GM18502 (cell line): ENCODE measurements around the gene FILIP1L.

ENCODE experiments used
- ATAC-seq: cut with Tn5 transposase; IDR thresholded peaks from one replicate; pipeline ENCODE4 v1.9.1; 2021; ENCODE audit warnings: mild to moderate bottlenecking; ENCODE audit not compliant: unreplicated experiment, poor library complexity

The FILIP1L gene

DNA sequence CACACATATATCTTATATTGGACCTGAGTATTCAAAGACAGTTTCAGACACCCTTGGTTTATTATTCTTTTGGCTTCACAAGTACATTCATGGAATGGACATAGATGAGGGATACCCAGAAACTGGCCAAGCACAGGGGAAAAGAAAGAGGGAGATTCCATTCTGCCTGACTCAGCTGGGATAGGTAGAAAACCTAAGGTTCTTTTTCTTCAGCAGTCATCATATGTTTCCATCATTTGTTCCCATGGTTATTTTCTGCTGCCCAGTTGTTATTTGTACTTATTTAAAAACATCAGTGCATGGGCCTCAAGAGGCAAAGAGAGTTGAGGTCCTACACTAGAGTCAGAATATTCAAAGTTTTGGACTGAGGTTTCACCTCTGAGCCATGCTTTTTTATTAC, 91.8 kb downstream of the FILIP1L start:
- no peak for ATAC-seq

DNA sequence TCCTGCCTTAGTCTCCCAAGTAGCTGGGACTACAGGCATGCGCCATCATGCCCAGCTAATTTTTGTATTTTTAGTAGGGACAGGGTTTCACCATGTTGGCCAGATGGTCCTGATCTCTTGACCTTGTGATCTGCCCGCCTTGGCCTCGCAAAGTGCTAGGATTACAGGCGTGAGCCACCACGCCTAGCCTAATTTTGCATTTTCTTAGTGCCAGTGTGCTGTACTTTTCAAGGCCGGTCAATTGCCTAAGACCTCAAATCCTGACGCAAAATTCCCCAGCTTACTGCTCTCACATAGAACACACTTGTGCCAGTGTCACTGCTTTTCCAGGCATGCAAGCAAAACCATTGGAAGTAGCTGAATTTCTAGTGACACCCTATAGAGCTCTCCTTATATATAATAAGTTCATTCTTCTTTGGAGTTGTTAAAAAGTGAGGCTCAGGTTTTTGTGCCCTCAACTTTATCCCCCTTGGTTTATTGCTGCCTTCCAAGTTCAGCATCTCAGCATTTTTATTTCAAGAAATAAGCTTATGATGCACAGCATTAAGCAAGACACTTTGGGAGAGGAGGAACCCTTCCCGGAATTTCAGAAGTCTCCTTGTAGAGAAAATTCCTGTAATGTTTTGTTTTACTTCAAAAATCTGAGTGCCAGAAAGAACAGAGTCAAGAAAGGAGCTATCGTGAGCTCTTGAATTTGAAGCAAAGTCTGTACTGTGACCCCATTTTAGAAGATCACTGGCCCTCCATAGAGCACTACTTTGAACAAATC, 93.2 kb downstream of the FILIP1L start:
- ATAC-seq: no peak

DNA sequence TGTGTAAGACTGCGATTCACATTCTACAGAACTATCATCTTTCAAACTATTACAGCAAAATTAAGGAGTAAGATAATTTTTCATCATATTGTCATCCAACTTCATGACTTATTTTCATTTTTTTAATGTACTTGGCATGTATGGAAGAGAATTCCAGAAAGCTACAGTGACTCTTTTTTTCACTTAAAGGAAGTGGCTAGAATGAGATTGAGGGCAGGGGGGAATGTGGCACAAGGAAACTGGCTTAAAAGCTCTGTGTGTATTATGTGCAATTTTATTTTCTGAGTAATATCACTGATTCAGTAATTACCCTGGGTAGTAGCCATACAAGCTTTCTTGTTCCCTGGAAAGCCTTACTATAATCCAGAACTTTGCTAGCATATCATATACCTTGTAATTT, 94.6 kb downstream of the FILIP1L start:
- no peak for ATAC-seq

DNA sequence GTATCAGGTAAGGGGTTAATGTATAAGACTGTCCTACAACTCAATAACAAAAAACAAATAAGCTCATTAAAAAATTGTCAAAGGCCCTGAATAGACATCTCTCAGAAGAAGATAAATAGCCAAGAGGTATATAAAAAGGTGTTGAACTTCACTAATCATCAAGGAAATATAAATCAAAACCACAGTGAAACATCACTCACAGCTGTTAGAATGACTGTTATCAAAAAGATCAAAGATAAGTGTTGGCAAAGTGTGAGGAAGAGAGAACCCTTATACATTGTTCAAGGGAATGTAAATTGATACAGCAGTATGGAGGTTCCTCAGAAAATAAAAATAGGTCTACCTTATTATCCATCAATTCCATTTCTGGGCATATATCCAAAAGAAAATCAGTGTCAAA, 95.5 kb downstream of the FILIP1L start:
- no peak for ATAC-seq

DNA sequence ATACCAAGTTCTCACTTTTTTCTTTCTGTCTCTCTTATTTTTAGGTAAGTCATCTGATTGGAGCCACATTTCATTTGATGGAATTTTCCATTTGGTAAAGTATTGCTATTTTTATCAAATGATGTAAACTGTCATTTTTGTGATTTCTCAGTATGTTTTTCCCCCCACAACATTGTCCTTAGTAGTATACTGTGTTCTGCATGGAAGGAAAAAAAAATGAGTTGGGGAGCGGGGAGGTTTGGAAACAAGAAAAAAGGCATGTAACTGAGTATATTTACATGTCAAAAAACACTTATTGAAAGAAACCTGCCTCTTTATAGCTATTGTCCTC, 104.2 kb downstream of the FILIP1L start:
- no peak for ATAC-seq

- ATAC-seq: no peak
Observed at GRCh38 chr3:100009276-100010086, 104.8 kb downstream of the FILIP1L start.

- ATAC-seq: no peak
Observed at GRCh38 chr3:100008081-100008698, 106.1 kb downstream of the FILIP1L start.

DNA sequence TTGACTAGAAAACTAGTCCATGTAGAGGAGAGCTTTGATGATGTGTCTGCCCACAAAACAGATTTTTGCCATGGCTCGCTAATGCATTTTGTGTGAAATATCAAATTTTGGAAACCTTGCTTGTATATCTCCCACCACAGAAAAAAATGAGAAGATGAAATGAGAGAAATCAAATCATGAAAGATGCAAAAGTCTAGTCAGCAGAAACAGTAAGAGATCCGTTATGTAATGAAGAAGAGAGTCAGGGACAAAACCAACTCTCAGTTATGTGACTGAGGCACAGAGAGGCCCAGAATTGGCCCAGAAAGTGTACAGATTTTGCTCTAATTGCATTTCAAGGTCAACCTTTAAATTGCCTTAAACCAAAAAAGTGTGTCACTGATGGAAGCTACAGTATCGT, 107.0 kb downstream of the FILIP1L start:
- ATAC-seq: no peak

DNA sequence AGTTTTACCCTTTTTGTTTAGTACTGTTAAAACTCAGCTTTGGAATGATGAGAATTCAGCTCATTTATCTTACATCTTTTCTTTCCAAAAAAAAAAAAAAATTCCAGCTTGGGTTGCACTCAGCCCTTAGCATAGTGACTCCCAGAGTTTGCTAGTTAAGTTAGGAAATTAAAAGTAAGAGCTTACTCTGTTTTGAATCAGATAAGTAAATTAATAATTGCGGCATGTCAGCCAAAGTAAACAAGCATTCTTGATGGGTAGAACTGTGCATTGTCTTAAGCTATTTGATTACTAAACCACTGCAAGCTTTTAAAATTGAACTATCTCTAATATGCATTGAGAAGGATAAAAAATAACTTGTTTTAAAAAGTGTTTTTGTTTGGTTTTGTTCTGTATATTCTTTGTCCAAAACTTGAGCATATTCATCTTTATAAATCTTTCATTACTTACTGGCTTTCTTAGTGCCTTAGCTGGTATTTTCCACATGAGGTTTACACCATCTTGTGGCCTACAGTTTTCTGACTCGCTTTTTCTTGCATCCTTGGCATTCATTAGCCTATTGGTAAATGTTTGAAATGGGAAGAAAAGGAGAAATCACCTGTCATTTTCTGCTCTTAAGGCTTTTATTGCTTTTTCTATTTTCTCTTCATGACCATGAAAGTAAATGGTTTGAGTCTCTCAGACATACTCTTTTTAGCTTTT, 107.6 kb downstream of the FILIP1L start:
- no peak for ATAC-seq

DNA sequence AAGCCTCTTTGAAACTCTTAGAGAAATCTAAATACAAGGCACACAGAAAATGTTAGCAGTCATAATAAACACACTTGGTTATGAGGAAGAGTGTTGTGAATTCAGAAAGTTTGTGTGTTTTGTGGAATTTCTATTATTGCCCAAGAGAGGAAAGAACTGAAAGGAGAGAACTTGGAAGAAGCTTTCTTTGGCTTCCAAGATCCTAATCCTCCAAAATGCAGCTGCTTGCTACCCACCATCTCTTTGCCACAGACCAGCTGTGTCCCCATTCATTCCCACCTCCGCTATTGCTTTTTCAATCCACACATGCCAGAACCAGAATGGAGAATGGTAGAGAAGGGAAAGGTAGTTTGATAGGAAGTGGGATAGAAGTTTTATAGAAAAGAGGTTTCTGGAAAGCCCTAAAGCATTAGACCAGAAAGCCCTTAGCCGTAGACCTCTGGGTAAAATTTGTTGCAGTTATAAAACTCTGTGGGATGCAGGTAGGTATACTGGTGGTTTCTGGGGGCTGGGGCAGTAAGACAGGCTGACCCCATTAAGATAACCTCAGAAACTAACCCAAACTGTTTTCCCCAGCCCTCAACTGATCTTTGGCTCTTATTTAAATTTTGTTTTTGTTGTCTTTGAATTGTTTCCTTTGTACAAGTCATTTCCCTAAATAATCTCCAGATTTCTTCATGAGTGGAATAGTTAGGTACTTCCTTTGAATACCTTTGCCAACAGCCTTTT, 108.5 kb downstream of the FILIP1L start:
- ATAC-seq: no peak

GRCh38 chr3:100004931-100005330, 109.4 kb downstream of the FILIP1L start:
- ATAC-seq: no peak

DNA sequence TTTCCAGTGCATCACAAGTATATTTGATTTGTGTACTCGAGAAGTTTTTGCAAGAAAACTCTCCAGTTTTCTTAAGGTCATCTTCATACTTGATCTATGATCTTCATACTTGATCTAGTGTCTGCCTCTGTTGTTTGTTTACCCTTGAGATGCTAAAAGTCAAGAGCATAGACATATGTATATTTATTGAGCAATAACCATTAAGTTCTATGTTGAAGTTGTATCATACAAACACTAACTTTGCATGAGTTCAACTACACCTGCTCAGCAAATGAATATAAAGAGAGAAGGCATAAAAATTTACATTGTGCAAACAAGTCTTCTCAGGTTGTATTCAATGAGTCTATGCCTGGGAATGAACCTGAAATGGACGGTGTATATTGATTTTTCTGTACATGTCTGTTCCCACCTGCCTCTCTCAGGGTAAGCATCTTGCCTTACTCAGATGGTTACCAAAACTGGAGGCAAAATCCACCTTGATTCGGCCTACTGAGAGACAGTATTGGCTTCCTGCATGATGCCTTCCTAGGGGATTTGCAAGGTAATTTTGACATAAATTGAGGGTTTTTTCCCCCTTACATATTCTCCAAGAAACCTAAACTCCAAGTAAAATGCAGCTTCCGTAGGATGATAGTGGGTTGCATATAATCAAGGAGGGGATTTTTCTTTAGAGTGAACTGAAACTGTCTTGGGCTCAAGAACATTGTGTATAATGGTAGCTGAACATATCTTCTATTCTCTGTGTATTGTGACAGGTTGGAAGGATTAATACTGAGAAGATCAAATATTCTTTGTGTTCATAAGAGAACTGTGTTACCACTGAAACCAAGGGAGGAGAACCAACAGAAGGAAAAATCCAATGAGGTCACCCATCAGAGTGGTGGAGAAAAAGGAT, 110.4 kb downstream of the FILIP1L start:
- ATAC-seq: peak; percentile 47

GRCh38 chr3:100002599-100003350, 111.5 kb downstream of the FILIP1L start:
- no peak for ATAC-seq

DNA sequence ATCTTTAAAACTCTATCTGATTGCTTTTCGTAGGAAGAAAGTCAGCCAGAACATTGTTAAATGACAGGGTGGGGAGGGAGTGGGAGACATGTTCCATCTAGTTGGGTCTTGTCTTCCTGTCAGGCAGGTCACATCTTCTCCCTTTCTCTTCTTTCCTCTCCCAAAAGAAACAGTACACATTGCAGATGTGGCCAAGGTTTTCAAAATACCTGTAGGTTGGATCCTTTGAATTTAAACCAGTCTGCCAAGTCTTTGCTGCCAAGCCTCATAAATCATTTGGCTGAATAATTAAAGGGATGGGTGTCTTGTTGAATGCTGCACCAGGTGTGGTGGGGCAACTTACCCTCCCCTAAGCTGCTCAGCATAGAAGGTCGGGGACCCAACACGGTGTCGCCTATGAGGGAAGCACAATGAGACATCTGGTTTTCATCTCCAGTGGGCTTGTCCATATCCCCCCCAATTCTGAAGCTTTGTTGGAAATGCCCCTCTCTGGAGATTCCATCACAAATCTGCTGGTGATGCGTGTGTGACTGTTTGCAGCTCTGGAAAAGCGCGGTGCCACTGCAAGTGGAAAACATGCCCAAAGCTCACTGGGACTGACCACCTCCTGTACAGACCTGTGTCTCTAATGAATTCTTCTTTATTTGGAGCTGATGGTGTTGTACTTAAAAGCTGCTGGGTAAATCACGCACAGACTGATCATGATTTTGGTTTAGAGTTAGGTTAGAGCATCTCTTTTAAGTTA, 112.6 kb downstream of the FILIP1L start:
- no peak for ATAC-seq

DNA sequence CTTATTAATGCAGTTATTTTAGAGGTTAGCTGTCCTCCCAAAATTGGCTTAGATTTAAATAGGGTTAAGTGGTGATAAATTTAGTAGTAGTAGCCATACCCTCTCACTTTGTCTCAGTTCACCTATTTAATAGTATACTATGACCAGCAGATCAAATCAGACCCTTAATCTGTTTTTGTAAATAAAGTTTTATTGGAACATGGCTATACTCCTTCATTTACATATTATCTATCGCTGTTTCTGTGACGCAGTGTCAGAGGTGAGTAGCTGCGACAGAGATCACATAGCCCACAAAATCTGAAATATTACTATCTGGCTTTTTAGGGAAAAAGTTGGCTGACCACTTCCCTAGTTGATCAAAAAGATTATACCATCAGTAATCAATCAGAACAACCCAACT, 113.2 kb downstream of the FILIP1L start:
- no peak for ATAC-seq

DNA sequence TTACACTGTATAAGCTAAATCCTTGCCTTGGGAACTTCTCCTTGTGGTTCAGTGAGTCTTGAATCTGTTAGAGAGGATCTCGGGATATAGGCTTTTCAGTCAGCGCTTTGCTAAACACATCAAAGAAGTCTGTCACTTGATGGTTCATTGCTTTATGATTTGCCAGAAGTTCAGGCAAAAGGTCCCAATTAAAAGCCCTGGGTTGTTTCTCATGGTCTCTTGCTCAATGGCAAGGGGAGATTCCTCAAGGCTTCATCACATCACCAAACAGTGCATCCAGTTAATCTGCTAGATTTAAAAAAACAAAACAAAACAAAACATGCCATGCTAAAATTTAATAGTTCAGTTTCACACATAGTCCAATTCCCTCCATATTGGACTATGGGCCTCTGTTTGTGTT, 114.8 kb downstream of the FILIP1L start:
- no peak for ATAC-seq

- no peak for ATAC-seq
Observed at GRCh38 chr3:99997293-99997692, 117.0 kb downstream of the FILIP1L start.

- no peak for ATAC-seq
Observed at GRCh38 chr3:99990179-99990578, 124.1 kb downstream of the FILIP1L start.
